ENCODE data around the gene EIF2S1. TPM values are rescaled to one million over a fixed set of nuclear protein-coding genes. Genes with fewer than 3 reads are reported as not detected.
A peak's percentile ranks its signal among the peaks of the same experiment; 100 is the strongest.

EIF2S1 gene
- total RNA-seq, 2 donors from 2014 or later: 53.1 to 63.6 TPM

DNA sequence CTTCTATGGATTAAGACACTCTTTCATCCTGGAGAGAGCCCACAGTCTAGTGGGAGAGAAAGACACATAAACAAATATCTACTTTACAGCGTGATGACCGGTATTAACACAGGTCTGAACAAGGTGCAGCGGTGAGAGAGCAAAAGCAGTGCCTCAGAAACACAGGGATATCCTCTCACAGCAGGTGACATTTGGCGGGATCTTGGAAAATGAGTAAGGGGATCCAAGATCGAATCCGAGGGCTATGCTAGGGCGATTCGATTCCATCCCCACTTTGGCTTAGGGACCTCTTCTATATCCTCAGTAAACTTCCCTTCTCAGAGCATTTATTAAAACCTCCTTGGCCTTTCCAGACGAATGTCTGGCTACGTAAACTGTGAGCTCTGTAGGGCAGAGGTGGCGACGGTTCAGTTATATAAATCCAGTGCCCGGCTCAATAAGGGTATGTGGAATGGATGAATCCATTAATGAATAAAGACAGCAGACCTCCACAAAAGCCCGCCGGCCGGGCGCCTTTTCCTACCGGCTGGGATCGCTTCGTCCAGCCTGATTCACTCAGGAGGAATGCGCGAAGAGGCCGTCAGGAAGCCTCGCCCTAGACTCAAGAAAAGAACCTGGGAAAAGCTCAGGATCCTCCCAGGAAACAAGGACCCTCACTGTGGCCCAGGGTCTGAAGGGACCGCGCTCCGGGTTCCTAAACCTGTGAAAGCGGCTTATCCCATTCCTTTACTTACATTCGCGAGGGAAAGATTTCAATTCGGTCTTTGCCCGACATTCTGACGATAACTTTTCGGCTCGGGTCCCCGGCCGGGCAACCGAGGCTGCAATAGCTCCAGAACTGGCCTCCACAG lies 979 bp upstream of the EIF2S1 start:
- Histone ChIP-seq H3K27ac (peak overlapping the region; percentile 92 to 97), H3K4me3 (peak overlapping the region; percentile 66 to 75), H3K4me1 (replicated peaks) (peaks cover 4% of the 10 kb centered on the region), H3K9me3 (no peaks in the 10 kb centered on the region), H3K27me3 (replicated peaks; ENCODE audit: insufficient read depth) (no peaks in the 10 kb centered on the region), H3K36me3 (no peaks in the 10 kb centered on the region)
- TF ChIP-seq, protein P1, sequence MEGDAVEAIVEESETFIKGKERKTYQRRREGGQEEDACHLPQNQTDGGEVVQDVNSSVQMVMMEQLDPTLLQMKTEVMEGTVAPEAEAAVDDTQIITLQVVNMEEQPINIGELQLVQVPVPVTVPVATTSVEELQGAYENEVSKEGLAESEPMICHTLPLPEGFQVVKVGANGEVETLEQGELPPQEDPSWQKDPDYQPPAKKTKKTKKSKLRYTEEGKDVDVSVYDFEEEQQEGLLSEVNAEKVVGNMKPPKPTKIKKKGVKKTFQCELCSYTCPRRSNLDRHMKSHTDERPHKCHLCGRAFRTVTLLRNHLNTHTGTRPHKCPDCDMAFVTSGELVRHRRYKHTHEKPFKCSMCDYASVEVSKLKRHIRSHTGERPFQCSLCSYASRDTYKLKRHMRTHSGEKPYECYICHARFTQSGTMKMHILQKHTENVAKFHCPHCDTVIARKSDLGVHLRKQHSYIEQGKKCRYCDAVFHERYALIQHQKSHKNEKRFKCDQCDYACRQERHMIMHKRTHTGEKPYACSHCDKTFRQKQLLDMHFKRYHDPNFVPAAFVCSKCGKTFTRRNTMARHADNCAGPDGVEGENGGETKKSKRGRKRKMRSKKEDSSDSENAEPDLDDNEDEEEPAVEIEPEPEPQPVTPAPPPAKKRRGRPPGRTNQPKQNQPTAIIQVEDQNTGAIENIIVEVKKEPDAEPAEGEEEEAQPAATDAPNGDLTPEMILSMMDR (IDR thresholded peaks at IDR 0.05): no peak
- TF ChIP-seq POLR2AphosphoS5 (IDR thresholded peaks at IDR 0.05) (no peak), POLR2A (IDR thresholded peaks at IDR 0.05) (peak; percentile 59)
- 1% methylated on average over 38 of the region's 38 CpGs for WGBS
- no peak for DNase-seq (ENCODE audit: low spot score)
- intact Hi-C loops (cut with DNase I): no loop called here

DNA sequence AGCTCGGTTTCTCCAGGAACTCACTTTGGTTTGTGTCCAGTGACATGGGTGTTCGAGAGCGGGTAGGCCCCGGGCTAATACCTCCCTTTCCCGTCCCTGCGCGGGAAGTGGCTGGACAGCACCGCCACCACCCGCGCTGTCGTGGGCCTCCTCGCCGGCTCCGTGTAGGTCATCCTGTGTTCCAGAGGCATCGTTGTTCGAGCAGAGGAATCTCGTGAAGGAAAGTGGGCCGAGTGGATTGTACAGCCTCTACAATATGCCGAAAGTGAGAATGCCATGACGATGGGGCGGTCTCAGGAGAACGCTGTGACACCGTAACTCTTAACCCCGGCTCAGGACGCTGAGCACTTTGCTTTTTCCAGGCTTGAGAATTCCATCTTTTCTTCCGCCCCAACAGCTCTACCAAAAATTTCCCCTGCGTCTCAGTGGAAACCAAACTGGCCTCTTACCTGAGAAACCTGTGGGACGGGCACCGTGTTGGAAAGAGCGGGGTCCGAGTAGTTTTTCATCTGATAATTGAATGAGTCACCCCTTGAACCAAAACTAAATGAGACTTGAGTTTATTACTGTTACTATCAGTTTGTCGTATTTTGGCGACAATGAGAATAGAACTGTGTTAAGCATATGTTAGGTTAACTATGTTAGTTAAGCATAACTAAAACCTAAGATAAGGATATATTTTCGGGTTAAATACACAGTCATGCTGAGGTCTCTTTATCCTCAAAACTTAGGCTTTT lies 510 bp downstream of the EIF2S1 start:
- Histone ChIP-seq H3K9me3 (no peaks in the 10 kb centered on the region), H3K4me3 (peak overlapping the region; percentile 66 to 75), H3K4me1 (replicated peaks) (peaks cover 4% of the 10 kb centered on the region), H3K27me3 (replicated peaks; ENCODE audit: insufficient read depth) (no peaks in the 10 kb centered on the region), H3K36me3 (no peaks in the 10 kb centered on the region), H3K27ac (peak overlapping the region; percentile 92 to 97)
- no peak for DNase-seq (ENCODE audit: low spot score)
- 1% methylated on average over 34 of the region's 34 CpGs for WGBS
- TF ChIP-seq POLR2AphosphoS5 (IDR thresholded peaks at IDR 0.05) (no peak), POLR2A (IDR thresholded peaks at IDR 0.05) (no peak)
- TF ChIP-seq, protein P1 (IDR thresholded peaks at IDR 0.05): no peak
- intact Hi-C loops (cut with DNase I): no loop called here

DNA sequence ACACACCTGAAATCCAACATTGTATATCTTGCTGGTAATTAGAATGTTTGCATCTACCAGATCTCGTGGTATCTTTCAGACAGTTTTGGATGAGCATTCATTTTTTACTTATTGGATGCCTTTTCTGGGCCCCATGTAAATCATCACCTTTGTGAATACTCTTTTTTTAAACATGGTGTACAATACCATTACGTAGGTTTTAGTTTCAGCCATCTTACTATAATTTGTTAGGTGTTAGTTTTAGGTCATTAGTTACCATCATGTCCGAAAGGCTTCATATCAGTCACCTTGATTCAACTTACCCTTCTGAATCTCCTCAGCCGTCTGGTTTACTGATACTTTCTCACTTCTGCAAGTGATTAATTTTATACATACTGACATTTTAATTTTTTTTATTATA lies 5.3 kb downstream of the EIF2S1 start:
- intact Hi-C loops (cut with DNase I): no loop called here

DNA sequence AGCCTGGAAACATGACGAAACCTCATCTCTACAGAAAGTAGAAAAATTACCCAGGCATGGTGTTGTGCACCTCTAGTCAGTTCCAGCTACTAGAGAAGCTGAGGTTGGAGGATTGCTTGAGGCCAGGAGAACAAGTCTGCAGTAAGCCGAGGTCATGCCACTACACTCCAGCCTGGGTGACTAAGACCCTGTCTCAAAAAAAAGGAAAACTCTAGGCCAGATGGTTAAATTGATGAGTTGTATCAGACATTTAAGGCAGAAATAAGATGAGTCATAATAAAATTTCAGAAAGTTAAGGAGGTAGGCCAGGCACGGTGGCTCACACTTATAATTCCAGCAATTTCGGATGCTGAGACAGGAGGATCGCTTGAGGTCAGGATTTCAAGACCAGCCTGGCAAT lies 10.7 kb downstream of the EIF2S1 start:
- Histone ChIP-seq H3K27ac (no peak overlapping the region), H3K36me3 (peaks cover 0 to 6% of the 10 kb centered on the region in 2 donors), H3K27me3 (replicated peaks; ENCODE audit: insufficient read depth) (no peaks in the 10 kb centered on the region), H3K4me1 (replicated peaks) (no peaks in the 10 kb centered on the region), H3K4me3 (no peak overlapping the region), H3K9me3 (no peaks in the 10 kb centered on the region)
- DNase-seq (ENCODE audit: low spot score): no peak
- TF ChIP-seq, protein P1 (IDR thresholded peaks at IDR 0.05): no peak
- no peak for TF ChIP-seq POLR2A (IDR thresholded peaks at IDR 0.05)
- TF ChIP-seq POLR2AphosphoS5 (IDR thresholded peaks at IDR 0.05): no peak
- WGBS: 98% methylated on average over 5 of the region's 5 CpGs
- intact Hi-C loops (cut with DNase I): no loop called here

More for the DNA sequence above, 5.3 kb downstream of the EIF2S1 start:
- Histone ChIP-seq H3K9me3 (no peaks in the 10 kb centered on the region), H3K36me3 (peaks cover 0 to 6% of the 10 kb centered on the region in 2 donors), H3K27me3 (replicated peaks; ENCODE audit: insufficient read depth) (no peaks in the 10 kb centered on the region), H3K4me1 (replicated peaks) (peaks cover 4% of the 10 kb centered on the region), H3K4me3 (no peak overlapping the region), H3K27ac (no peak overlapping the region)
- WGBS: 88% methylated on average over 4 of the region's 4 CpGs
- TF ChIP-seq, protein P1 (IDR thresholded peaks at IDR 0.05): no peak
- TF ChIP-seq POLR2AphosphoS5 (IDR thresholded peaks at IDR 0.05): no peak
- no peak for DNase-seq (ENCODE audit: low spot score)
